NCI-H1417 treated with DMSO at 0.1 percent for 48 hours (cell line): Measurements from ENCODE around the gene NPAS3.
A peak's percentile ranks its signal among the peaks of the same experiment; 100 is the strongest.

Experiments
- DNase-seq: peaks from one replicate; lab custom pipeline; 2025; lab: John Stamatoyannopoulos, UW

Gene NPAS3

DNA sequence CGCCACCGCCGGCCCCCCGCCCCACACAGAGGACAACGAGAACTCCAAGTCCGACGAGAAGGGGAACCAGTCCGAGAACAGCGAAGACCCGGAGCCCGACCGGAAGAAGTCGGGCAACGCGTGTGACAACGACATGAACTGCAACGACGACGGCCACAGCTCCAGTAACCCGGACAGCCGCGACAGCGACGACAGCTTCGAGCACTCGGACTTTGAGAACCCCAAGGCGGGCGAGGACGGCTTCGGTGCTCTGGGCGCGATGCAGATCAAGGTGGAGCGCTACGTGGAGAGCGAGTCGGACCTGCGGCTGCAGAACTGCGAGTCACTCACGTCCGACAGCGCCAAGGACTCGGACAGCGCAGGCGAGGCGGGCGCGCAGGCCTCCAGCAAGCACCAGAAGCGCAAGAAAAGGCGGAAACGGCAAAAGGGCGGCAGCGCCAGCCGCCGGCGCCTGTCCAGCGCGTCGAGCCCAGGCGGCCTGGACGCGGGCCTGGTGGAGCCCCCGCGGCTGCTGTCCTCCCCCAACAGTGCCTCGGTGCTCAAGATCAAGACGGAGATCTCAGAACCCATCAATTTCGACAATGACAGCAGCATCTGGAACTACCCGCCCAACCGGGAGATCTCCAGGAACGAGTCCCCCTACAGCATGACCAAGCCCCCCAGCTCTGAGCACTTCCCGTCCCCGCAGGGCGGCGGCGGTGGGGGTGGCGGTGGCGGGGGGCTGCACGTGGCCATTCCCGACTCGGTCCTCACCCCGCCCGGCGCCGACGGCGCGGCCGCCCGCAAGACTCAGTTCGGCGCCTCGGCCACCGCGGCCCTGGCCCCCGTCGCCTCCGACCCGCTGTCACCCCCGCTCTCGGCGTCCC is 861.3 kb downstream of the NPAS3 start:
- no peak for DNase-seq

DNA sequence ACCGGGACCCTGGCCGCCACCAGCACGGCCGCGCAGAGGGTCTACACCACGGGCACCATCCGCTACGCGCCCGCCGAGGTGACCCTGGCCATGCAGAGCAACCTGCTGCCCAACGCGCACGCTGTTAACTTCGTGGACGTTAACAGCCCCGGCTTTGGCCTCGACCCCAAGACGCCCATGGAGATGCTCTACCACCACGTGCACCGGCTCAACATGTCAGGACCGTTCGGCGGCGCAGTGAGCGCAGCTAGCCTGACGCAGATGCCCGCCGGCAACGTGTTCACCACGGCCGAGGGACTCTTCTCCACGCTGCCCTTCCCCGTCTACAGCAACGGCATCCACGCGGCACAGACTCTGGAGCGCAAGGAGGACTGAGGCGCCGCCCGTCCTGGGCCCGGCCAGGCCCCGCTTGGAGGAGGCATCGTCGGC is 862.1 kb downstream of the NPAS3 start:
- DNase-seq: no peak

DNA sequence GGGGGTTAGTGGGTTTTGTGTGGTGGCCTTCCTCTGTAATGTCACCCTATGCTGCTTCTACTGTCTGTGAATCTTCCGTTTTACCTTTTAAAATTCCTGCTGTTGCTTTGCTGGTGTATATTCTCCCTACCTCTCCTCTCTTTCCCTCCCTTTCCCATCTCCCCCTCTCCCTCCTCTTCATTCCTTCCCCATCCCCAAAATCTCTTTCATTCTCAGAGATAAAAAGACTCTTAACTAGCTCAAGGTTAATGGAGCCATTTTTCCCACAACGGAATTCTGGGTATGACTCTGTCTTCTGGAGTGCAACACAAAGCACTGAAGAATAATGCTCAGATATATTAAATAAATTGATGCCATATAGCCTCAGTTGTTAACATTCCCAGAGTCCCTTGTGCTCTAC is 864.1 kb downstream of the NPAS3 start:
- DNase-seq: no peak

DNA sequence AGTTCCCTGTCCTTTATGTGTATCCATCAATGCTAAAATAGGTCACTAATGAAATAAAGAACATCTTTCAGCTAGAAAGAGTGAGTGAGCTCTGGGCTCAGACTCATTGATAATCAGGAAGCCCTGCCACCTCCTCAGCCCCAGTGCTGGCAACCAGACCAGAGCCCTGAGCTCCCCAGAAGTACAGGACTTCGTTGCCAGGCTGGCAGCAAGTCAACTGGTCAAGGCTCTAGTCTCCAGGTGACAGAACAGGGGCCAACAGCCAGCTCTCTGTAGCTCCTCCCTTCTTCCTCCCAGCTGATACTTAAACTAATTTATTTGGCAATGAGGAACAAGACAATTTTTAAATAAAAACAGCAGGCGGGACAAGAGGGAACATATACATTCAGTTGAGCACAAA is 866.9 kb downstream of the NPAS3 start:
- DNase-seq: no peak

- DNase-seq: no peak
These were observed 868.2 kb downstream of the NPAS3 start for GRCh38 chr14:33806905-33807304.

GRCh38 chr14:33808187-33808586 is 869.5 kb downstream of the NPAS3 start:
- no peak for DNase-seq

DNA sequence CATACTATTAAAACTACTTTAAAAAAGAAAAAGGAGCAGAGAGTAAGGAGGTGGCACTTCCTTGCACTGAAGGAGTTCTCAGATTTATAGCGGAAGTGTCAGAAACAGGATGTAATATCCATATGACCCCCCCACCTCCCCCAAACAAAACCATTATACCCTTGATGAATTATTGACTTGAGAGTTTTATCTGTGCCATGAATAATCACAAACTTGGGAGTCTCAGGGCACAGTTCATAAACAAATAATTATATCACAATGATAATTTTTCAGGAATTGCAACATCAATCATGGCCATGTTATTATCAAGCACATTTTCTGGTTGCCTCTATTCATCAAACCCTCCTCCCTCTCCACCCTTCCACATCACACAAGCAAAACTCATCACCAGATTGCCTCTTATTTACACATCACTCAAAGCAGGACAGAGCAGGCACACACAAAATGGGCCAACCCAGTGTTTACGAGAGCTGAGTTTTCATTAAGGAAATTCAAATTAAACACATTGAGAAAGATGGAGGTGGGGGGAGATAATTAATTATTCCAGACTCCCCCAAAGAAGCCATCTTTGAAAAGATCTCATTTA is 870.8 kb downstream of the NPAS3 start:
- peak; percentile 56 for DNase-seq

GRCh38 chr14:33810308-33810707 is 871.6 kb downstream of the NPAS3 start:
- DNase-seq: no peak

DNA sequence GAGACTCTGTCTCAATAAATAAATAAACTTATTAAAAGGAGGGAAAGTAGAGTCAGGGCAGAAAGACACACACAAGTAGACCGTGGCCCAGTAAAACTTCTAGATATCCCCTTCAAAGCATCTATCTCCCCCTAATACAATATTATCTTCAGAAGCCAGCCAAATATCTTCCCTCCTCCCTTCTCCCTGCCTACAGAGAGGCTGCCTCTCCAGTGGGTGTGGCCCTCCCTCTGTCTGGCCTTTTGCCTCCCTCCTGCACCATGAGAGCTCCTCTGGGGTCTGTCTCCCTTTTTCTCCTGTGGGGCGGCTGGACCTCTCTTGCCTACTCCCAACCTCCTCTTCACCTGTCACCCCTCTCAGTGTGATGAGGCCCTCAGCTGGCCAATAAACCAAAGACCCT is 873.0 kb downstream of the NPAS3 start:
- DNase-seq: no peak

DNA sequence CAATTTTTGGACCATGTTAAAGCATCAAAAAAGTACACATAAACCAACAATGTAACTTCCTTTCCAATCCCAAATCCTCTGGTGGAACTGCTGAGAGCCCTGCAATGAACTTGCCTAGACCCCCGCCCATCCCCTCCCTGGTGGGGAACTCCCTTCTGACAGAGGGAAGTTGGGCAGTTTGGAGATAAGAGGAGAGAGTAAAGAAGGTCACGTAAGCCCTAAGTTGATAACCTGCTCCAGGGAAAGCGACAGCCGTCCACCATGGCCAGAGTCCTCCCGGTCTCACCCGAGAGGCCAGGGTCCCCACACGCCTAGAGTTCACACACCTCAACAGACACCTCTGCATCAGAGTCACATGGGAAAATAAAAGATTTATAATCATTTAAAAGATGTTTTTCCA is 873.5 kb downstream of the NPAS3 start:
- DNase-seq: no peak

- no peak for DNase-seq
These were observed 873.9 kb downstream of the NPAS3 start for GRCh38 chr14:33812601-33813000.

GRCh38 chr14:33814010-33814409 is 875.3 kb downstream of the NPAS3 start:
- no peak for DNase-seq

DNA sequence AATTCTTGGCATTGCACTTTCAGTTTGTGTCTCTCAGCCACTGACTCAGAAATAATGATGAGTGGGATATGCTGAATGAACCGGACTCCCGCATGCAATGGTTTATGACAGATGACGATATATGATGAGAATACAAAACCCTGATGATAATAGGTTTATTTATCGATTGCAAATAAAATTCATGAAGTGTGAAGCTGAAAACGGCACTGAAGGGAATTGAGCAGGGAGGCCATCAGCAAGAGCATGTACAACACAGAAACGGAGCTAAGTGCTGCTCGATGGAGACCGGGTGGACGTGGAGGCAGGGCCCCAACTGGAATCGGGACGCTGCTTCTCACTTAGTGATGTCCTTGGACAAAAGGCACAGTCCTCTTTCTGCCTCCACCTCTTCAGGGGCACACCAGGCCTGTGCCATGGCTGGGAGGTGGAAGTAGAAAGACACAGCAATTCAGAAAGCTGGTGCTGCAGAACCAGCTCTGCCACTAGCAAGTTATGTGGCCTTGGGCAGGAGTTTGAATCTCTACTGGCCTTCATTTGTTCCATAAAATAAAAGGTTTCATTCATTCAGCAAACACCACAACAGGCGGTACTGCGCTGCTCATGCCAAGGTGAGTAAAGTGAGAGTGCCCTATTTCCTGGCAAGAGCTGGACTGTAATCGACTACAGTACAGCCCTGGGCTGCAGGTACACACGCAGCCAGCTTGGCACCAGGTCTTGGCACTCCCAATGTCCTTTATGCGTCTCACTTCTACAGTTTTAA is 895.2 kb downstream of the NPAS3 start:
- DNase-seq: no peak

DNA sequence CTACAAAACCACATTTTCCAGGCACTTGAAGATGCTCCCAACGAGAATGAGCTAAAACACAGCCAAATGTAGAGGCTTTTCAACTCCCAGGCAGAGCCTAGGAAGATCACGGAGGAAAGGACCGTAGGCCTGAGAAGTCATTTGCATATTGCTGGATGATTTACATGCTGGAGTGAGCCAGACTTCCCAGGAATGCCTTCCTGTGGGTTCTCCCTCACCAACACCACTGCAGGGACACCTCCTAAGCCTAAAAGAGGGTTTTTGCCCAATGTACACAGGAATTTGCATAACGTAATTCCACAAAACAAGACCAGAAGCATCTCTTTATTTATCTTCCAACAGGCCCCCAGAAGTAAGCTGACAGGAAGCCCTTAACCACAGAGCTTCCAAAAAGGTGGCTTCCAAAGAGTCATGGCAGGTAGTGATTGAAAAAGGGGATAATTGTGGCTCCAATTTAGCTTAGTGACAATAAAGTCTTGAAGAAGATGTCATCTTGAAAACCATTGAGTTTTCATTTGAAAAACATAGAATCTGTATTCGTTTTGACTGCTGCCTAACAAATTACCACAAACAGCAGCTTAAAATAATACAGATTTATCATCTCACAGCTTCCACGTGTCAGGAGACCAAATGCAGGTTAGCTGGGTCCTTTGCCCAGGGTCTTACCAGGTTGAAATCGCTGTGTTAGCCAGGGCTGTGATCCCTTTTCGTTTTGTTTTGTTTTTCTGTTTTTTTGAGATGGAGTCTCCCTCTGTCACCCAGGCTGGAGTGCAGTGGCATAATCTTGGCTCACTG is 896.0 kb downstream of the NPAS3 start:
- no peak for DNase-seq

DNA sequence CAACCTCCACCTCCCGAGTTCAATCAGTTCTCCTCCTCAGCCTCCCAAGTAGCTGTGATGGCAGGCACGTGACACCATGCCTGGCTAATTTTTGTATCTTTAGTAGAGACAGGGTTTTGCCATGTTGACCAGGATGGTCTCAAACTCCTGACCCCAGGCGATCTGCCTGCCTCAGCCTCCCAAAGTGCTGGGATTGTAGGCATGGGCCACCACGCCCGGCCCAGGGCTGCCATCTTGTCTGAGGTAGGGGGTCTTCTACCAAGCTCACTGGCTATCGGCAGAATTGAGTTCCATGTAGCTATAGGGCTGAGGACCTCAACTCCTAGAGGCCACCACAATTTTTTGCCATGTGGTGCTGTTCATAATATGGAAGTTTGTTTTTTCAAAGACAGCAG is 896.6 kb downstream of the NPAS3 start:
- no peak for DNase-seq

DNA sequence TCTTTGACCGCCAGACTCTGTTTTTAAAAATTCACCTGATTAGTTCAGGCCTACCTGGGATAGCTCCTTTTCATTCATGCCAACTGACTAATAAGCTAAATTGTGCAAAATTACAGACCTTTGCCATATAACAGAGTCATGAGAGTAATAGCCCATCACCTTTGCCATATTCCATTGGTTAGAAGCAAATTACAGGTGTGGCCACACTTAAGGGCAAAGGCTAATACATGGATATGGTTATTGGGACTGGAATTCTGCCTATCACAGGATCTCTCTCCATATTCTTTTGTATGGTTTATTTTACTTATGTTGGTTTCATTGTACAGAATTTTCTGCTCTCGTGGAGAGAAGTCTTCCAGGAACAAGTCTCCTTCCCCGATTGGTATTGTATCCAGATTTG is 897.0 kb downstream of the NPAS3 start:
- DNase-seq: no peak

DNA sequence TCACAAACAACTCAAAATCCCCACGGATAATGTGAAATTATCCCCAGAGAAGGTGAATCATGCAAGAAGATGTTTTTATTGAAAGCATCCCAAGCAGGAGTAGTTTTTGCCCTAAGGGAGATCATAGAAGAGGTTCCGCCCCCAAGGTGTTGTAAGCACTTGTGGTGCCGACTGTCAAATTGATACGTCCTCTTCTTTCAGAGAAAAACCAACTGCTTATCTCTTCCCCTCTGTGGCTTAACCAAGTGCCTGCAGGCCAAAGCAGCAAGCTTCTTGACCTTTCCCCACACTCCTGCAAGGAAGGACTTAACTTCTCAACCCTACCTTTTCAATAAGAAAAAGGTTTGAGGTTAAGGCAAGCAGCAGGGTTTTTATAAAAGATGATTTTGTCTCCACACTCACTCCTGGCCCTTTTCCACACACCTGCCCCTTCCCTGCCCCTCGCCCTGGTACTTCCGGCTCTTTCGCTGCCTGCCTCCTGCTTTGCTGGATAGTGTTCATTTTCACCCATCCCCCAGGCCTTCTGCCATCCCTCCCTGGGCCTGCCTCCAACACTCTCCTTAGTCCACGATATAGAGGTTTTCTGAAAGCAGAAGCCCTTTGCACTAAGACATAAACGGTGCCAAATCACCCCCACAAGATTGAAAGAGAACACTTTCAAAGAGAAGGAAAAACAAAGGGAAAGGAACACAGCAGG is 897.7 kb downstream of the NPAS3 start:
- no peak for DNase-seq

DNA sequence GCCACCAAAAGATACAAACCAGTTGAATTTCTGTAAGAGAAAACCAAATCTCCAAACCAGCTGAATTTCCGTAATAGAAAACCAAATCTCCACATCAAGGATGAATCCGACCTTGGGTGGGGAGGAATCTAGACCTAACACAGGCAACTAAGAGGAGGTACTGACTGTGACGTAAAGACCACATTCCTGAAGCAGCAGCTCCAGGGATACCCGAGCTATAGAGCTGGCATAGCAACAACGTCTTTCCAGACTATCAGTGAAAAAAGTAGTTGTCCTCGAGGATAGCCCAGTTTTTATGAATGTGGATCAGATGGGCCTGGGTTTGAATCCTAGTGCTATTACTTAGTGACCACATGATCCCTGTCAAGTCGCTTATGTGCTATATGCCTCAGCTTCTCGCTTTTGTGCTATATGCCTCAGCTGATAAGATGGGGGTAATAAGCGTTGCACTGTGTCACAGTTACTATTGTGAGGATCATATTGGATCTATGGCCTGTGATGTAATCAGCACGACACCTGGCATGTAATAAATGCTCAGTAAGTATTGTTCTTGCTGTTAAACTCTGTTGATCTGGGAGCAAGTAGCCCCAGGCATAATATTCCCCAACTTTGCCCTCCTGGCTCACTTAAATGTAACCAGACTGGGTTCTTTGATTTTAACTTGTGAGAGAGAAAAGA is 898.4 kb downstream of the NPAS3 start:
- no peak for DNase-seq

DNA sequence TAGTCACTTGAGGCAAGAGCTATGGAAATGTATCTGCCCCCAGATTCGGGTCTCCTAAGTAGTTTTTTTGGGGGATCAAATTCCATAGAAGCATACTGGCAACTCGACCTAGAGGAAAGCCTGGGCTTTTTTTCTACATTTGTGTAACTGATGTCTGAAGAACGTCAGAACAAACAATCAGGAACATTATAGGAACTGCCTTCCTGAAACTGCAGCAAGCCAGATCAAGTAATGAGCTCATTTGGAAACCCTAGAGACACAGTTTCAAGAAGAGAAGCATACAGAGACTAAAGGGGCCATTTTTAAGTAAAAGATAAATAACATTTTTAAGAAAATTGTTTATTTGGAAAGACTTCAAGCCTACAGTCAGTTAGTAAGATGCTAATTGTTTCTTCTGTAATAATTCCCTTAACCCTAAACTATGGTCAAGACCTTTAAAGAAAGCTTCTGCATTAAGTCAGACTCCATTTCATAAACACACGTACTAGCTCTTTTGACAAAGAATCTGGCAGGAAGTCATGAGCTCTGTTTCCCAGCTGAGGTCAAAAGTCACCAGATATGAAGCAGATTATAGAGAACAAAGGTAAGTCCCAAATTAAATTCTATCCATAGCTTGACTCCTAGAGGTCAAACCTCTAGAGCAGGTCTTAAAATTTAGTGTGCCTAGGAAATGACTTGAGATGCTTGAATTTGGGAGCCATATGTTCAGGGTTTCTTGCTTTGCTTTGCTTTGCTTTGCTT is 899.4 kb downstream of the NPAS3 start:
- no peak for DNase-seq
